ENCODE results near the gene GIMAP4.
"Not testable (repeated sequence)": the region's sequence is repeated elsewhere in the genome, so short reads cannot be mapped to it uniquely, and the experiment has no call there.

The GIMAP4 gene

GRCh38 chr7:150579979-150580637, 12.9 kb downstream of the GIMAP4 start:
- in situ Hi-C loops (cut with HindIII; ENCODE audit: low sequenced_read_pairs): not testable (repeated sequence)

- in situ Hi-C loops (cut with HindIII; ENCODE audit: low sequenced_read_pairs): no loop called here
Measured at GRCh38 chr7:150580638-150581394, 13.6 kb downstream of the GIMAP4 start.

GRCh38 chr7:150585199-150585598, 18.0 kb downstream of the GIMAP4 start:
- in situ Hi-C loops (cut with HindIII; ENCODE audit: low sequenced_read_pairs): no loop called here

GRCh38 chr7:150586068-150586784, 19.0 kb downstream of the GIMAP4 start:
- in situ Hi-C loops (cut with HindIII; ENCODE audit: low sequenced_read_pairs): no loop called here

GRCh38 chr7:150586785-150587152, 19.6 kb downstream of the GIMAP4 start:
- in situ Hi-C loops (cut with HindIII; ENCODE audit: low sequenced_read_pairs): no loop called here

GRCh38 chr7:150587551-150587950, 20.4 kb downstream of the GIMAP4 start:
- in situ Hi-C loops (cut with HindIII; ENCODE audit: low sequenced_read_pairs): no loop called here

- in situ Hi-C loops (cut with HindIII; ENCODE audit: low sequenced_read_pairs): no loop called here
Measured at GRCh38 chr7:150594805-150595204, 27.6 kb downstream of the GIMAP4 start.

GRCh38 chr7:150595361-150595760, 28.2 kb downstream of the GIMAP4 start:
- in situ Hi-C loops (cut with HindIII; ENCODE audit: low sequenced_read_pairs): no loop called here

- in situ Hi-C loops (cut with HindIII; ENCODE audit: low sequenced_read_pairs): not testable (repeated sequence)
Measured at GRCh38 chr7:150603600-150603999, 36.4 kb downstream of the GIMAP4 start.

GRCh38 chr7:150610233-150610632, 43.0 kb downstream of the GIMAP4 start:
- in situ Hi-C loops (cut with HindIII; ENCODE audit: low sequenced_read_pairs): no loop called here

- in situ Hi-C loops (cut with HindIII; ENCODE audit: low sequenced_read_pairs): no loop called here
Measured at GRCh38 chr7:150612925-150613324, 45.7 kb downstream of the GIMAP4 start.

- in situ Hi-C loops (cut with HindIII; ENCODE audit: low sequenced_read_pairs): no loop called here
Measured at GRCh38 chr7:150613880-150614279, 46.7 kb downstream of the GIMAP4 start.

- in situ Hi-C loops (cut with HindIII; ENCODE audit: low sequenced_read_pairs): not testable (repeated sequence)
Measured at GRCh38 chr7:150614426-150614825, 47.2 kb downstream of the GIMAP4 start.

- in situ Hi-C loops (cut with HindIII; ENCODE audit: low sequenced_read_pairs): not testable (repeated sequence)
Measured at GRCh38 chr7:150615221-150615755, 48.1 kb downstream of the GIMAP4 start.

- in situ Hi-C loops (cut with HindIII; ENCODE audit: low sequenced_read_pairs): no loop called here
Measured at GRCh38 chr7:150620061-150620460, 52.9 kb downstream of the GIMAP4 start.

- in situ Hi-C loops (cut with HindIII; ENCODE audit: low sequenced_read_pairs): no loop called here
Measured at GRCh38 chr7:150620617-150621371, 53.6 kb downstream of the GIMAP4 start.

- in situ Hi-C loops (cut with HindIII; ENCODE audit: low sequenced_read_pairs): no loop called here
Measured at GRCh38 chr7:150621376-150621775, 54.2 kb downstream of the GIMAP4 start.

All from endothelial cell of hepatic sinusoid (primary cell).